Measurements from ENCODE around the gene METTL8. TPM values are rescaled to one million over a fixed set of nuclear protein-coding genes. Genes with fewer than 3 reads are reported as not detected.

The METTL8 gene
- total RNA-seq, 1 donor from 2014 or later: 42.9 TPM

DNA sequence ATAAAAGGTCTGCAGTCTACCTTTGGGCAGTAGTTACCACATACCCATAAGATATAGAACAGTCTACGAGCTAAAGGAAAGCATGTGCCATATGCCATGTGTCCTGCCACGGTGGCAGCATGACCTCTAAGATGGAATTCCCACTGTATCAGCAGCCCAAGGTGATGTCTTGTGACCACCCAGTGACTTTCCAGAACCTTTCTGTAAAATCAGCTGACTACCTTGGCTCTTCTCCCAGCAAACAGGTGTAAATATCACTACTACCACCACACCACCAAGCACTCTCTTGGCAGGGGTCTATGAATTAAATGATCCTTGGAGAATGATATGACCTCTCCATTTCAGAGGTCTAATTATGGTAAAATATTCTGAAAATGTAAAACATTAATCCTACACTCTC lies 99.6 kb downstream of the METTL8 start:
- Mint-ChIP-seq H3K27ac (no peak overlapping the region), H3K36me3 (ENCODE audit: low read depth) (peaks cover 15% of the 10 kb centered on the region), H3K27me3 (no peaks in the 10 kb centered on the region), H3K9me3 (no peaks in the 10 kb centered on the region), H3K4me3 (no peak overlapping the region), H3K4me1 (peaks cover 19% of the 10 kb centered on the region)
- intact Hi-C loops (cut with micrococcal nuclease): no loop called here
- no peak for DNase-seq

DNA sequence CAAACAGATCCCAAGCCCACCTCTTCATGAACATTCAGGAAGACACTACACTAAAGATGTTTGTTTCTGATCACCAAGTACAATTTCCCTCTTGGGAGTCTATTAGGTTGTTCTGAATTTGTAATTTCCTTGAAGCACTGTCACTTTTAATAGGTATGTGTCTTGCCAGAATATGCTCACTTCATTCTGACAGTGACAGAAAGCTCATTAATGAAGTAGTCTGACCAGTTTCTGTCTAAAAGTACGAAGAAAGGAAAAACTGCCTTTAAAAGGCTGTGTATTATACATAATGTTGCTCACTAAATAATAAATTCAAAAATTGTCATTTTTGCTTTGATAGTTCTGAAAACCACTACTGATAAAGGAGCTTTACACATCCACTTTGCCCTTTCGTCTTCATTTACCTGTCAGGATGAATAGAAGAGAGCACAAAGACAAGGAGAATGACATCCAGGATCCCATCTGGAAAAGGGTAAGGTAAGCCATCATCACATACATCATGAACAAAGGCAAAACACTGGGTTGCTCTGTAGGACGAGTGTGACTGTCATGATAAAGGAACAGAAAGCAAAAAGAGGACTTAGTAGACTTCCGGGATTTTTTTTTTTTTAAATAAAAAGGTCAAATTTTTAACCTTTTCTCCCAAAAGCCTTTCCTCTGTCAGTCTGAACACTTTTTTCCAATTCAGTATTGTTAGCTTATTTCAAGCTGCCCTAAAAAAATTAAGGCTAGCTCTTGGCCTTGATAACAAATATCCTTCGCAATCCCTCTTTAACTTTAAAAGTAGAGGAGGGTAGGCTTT lies 103.4 kb downstream of the METTL8 start:
- intact Hi-C loops (cut with micrococcal nuclease): no loop called here
- no peak overlapping the region for H3K4me3 Mint-ChIP-seq
- H3K27ac Mint-ChIP-seq: no peak overlapping the region
- peaks cover 30% of the 10 kb centered on the region for H3K4me1 Mint-ChIP-seq
- peaks cover 17% of the 10 kb centered on the region for H3K36me3 Mint-ChIP-seq (ENCODE audit: low read depth)
- H3K27me3 Mint-ChIP-seq: no peaks in the 10 kb centered on the region
- no peak for DNase-seq
- H3K9me3 Mint-ChIP-seq: no peaks in the 10 kb centered on the region

DNA sequence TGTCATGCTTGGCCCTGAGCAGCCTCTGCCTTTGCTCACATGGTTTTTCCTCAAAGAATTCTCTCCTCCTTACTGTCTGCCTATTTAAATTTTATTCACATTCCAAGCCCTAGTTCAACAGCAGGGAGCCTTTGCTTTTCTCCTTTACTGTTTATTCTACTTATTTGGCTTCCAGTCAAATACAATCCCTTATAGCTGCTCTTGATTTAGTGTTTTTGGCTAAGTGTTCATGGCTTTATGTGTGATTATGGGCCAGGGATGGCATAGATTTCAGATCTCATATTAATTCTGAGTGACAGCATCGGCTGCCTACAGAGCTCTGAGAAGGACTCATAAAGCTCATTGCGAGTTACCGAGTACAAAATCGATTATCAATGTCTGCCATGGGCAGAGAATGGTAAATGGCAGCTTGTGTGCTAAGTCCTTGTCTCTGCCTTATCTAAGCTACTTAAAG lies 106.7 kb downstream of the METTL8 start:
- Mint-ChIP-seq H3K4me1 (peaks cover 31% of the 10 kb centered on the region), H3K36me3 (ENCODE audit: low read depth) (peaks cover 27% of the 10 kb centered on the region), H3K27me3 (no peaks in the 10 kb centered on the region), H3K4me3 (peak overlapping the region; percentile 7), H3K27ac (peak overlapping the region; percentile 79), H3K9me3 (no peaks in the 10 kb centered on the region)
- intact Hi-C loops (cut with micrococcal nuclease): loop anchor here (2.0 kb wide), 2 partner anchors 20 to 66 kb away; no protein-coding TSS in a partner anchor
- DNase-seq: no peak

DNA sequence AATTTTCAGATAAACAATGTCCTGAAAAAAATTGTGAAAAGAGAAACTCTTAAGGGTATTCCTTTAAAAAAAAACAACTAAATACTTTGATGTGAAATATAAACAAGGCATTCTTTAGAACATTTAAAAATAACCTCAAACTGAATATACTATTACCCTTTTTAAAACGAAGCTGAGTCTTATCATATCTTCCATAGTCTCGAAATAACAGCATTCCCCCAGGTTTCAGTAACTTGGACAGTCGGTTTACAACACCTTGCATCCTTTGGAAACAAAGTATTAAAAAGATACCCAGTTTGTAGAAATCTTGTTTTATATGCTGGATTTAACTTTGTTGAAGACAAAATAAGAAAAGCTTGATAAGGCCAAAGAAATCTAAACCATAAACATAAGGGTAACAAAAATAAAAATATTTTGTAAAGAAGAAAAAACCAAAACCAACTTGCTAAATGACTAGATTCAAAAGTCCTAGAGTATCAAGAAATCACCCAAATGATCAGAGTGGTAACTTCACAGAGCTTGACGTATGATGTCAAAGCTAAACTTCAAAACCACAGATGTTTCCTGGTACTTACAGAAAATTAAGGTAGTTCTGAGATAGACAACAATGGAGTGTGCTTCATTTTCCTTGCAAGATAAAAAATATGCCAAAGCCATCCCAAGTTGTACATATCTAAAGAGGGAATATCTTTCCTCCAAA lies 107.8 kb downstream of the METTL8 start:
- Mint-ChIP-seq H3K4me1 (peaks cover 37% of the 10 kb centered on the region), H3K9me3 (no peaks in the 10 kb centered on the region), H3K27ac (peak overlapping the region; percentile 79), H3K27me3 (no peaks in the 10 kb centered on the region), H3K36me3 (ENCODE audit: low read depth) (peaks cover 31% of the 10 kb centered on the region), H3K4me3 (peak overlapping the region; percentile 61)
- intact Hi-C loops (cut with micrococcal nuclease): loop anchor here (1.0 to 2.0 kb wide), 4 partner anchors 8 to 90 kb away; no protein-coding TSS in a partner anchor
- DNase-seq: no peak

DNA sequence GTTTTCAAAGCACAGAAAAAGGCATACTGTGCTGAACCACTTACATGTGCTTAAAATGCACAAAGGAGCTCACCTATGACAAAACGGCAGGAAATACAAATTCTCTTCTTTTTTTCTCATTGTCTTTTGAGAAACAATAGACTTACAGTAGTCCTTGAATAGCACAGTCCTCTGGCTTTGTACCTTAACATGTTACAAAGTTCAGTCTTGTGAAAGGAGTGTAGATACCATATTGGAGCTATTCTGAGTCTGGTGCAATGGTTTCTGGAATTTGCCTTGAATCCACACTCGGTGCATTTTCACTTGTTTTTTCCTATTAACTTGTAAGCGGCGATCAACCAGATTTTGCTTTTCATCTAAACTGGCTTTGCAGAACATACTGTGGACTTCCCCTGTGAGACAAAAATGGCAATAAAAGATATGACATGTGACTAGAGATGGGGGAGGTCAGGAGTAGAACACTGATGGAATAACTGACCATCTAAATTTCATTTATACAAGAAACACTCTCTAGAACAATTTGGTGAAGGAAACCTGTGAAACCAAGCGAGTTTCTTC lies 109.7 kb downstream of the METTL8 start:
- intact Hi-C loops (cut with micrococcal nuclease): no loop called here
- Mint-ChIP-seq H3K27ac (peak overlapping the region; percentile 72), H3K4me1 (peaks cover 52% of the 10 kb centered on the region), H3K4me3 (peak overlapping the region; percentile 18), H3K36me3 (ENCODE audit: low read depth) (peaks cover 37% of the 10 kb centered on the region), H3K27me3 (no peaks in the 10 kb centered on the region), H3K9me3 (no peaks in the 10 kb centered on the region)
- DNase-seq: no peak

DNA sequence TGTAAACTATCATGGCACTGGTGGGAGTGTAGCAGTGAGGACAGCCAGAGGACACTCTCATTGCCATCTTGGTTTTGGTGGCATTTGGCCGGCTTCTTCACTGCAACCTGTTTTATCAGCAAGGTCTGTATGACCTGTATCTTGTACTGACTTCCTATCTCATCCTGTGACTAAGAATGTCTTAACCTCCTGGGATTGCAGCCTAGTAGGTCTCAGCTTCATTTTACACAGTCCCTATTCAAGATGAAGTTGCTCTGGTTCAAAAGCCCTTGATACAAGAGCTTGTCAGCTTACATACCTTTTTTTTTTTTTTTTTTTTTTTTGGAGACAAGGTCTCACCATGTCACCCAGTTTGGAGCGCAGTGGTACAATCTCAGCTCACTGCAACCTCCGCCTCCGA lies 110.9 kb downstream of the METTL8 start:
- peaks cover 60% of the 10 kb centered on the region for H3K4me1 Mint-ChIP-seq
- no peaks in the 10 kb centered on the region for H3K9me3 Mint-ChIP-seq
- H3K36me3 Mint-ChIP-seq (ENCODE audit: low read depth): peaks cover 36% of the 10 kb centered on the region
- DNase-seq: no peak
- H3K27me3 Mint-ChIP-seq: no peaks in the 10 kb centered on the region
- no peak overlapping the region for H3K27ac Mint-ChIP-seq
- intact Hi-C loops (cut with micrococcal nuclease): no loop called here
- H3K4me3 Mint-ChIP-seq: no peak overlapping the region

DNA sequence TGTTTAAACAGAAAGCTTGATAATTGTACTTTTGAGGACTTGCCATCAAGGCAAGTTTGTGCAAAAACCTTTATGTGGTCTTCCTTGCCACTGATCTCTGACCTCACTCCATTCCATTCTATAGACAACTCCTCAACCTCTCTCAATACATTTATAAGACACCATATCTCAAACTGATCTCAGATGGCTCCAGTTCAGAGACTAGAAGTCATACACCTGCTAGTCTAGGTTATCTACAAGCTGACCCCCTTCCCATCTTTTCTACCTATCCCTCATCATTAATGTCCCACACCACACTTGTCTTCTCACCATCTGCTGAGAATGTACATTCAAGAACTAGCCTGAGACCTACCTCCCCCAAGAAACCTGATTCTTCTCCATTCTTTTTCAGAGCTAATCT lies 113.1 kb downstream of the METTL8 start:
- Mint-ChIP-seq H3K4me1 (peaks cover 51% of the 10 kb centered on the region), H3K4me3 (peak overlapping the region; percentile 76)

DNA sequence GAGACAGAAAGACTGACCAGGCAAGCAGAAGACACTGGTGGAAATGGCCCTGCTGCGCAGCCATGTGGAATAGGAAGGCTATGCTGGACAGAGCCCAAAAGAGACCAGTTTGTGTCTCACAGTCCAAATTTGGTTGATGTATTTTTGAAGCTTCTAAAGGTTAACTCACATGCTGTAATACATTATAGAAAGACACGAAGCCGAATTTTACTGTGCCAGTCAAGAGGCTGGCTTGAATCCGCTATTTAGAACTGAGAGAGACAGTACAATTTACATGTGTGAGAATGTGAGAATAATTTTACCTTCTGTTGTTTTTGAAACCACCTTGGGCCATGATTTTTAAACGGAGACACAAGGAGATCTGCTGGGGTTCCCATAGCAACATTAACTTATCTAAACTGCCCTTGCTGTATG lies 113.6 kb downstream of the METTL8 start:
- Mint-ChIP-seq H3K9me3 (no peaks in the 10 kb centered on the region), H3K4me1 (peaks cover 51% of the 10 kb centered on the region), H3K27ac (peak overlapping the region; percentile 100), H3K4me3 (peak overlapping the region; percentile 76), H3K36me3 (ENCODE audit: low read depth) (peaks cover 31% of the 10 kb centered on the region), H3K27me3 (no peaks in the 10 kb centered on the region)
- intact Hi-C loops (cut with micrococcal nuclease): no loop called here
- DNase-seq: no peak

More for the DNA sequence above, 113.1 kb downstream of the METTL8 start:
- Mint-ChIP-seq H3K27ac (peak overlapping the region; percentile 100), H3K36me3 (ENCODE audit: low read depth) (peaks cover 33% of the 10 kb centered on the region), H3K9me3 (no peaks in the 10 kb centered on the region), H3K27me3 (no peaks in the 10 kb centered on the region)
- intact Hi-C loops (cut with micrococcal nuclease): no loop called here
- no peak for DNase-seq

DNA sequence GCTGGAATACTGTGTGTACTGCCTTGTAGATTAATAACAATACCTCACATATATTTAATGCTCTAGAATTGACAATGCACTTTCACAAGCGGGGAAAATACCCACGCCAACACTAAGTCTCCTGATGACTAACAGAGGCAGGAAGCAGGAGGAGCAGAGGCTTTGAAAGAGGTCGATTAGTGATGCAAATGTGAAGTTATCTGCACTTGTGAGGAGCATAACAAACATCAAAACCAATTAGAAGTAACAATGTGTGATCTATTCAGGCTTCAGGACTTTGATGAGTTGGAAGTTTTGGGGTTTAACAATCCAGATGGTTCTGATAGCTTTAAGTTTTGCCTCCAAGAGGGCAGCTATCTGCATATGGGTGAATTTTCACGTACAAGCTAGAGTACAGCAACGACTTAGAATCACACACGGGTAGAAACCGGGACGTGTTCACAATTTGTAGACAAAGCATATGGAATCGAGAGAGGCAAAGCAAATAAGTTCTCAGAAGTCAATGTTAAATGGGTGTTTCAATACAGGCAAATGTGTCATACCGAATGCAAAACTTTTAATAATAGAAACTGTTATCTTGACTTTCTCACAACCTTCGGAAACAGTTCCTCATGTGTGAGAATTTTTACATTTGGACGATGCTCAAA lies 114.5 kb downstream of the METTL8 start:
- Mint-ChIP-seq H3K4me3 (peak overlapping the region; percentile 76), H3K36me3 (ENCODE audit: low read depth) (peaks cover 28% of the 10 kb centered on the region), H3K27ac (peak overlapping the region; percentile 100), H3K4me1 (peaks cover 50% of the 10 kb centered on the region), H3K9me3 (no peaks in the 10 kb centered on the region), H3K27me3 (no peaks in the 10 kb centered on the region)
- intact Hi-C loops (cut with micrococcal nuclease): loop anchor here (1.0 to 5.0 kb wide), 14 partner anchors 28 to 1238 kb away; partner anchors contain the start of genes DCAF17 and PDK1
- DNase-seq: peak; percentile 85

DNA sequence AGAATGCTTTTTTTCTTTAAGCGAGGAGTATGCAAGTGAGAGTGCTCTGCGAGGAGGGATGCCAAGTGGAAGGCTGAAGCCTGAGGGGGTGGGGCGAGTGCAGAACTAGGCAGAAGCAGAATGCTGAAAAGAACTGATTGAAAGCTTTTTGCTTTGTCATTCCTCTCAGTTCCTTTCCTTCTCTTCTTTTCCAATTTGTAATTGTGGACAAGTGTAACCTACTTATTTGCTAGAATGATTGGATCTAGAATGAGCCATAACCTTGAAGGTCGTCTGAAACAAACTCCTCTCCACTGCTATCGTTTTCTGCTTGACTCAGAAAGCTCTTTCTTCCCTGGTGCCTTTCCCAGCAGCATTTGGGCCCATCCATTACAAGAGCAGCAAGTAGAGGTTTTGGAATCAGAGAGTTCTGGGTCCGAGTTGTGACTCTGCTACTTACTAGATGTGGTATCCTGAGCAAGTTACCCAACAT lies 115.3 kb downstream of the METTL8 start:
- Mint-ChIP-seq H3K9me3 (no peaks in the 10 kb centered on the region), H3K27me3 (no peaks in the 10 kb centered on the region), H3K27ac (peak overlapping the region; percentile 100), H3K36me3 (ENCODE audit: low read depth) (peaks cover 25% of the 10 kb centered on the region), H3K4me3 (peak overlapping the region; percentile 76), H3K4me1 (peaks cover 50% of the 10 kb centered on the region)
- no peak for DNase-seq
- intact Hi-C loops (cut with micrococcal nuclease): loop anchor here (1.0 to 5.0 kb wide), 7 partner anchors 8 to 1239 kb away; partner anchors contain the start of gene PDK1

DNA sequence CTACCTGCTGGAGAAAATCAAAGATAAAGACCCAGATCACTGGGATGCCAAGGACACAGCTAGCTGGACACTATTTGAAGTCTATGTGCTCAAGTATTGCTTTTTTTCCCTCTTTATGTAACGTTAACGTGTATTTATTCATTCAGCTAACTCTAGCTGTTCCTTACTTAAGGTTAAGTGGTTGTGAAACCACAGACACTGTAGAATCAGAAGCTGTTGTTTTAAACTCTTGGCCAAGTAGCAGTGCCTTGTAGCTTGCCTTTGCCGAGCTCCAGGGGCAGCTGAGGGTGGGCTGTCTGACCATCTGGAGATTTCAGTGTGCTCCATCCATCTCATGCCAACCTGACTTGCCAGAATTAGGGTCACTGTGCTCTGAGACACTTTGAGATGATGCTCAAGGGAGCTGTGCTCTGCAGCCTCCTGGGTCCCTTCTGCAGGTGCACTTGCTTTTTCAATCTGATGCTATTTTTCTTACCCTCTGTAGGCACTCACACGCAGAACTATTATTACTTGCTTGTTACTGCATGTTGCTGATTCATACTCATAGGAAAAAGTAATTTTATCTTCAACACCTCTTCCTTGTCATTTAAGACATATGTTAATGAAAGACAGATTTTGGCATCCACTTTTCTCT lies 116.2 kb downstream of the METTL8 start:
- H3K9me3 Mint-ChIP-seq: no peaks in the 10 kb centered on the region
- H3K4me1 Mint-ChIP-seq: peaks cover 50% of the 10 kb centered on the region
- H3K27ac Mint-ChIP-seq: peak overlapping the region; percentile 100
- DNase-seq: peak; percentile 59
- H3K27me3 Mint-ChIP-seq: no peaks in the 10 kb centered on the region
- intact Hi-C loops (cut with micrococcal nuclease): loop anchor here (1.0 to 5.0 kb wide), 7 partner anchors 9 to 1240 kb away; partner anchors contain the start of gene PDK1
- peaks cover 23% of the 10 kb centered on the region for H3K36me3 Mint-ChIP-seq (ENCODE audit: low read depth)
- H3K4me3 Mint-ChIP-seq: peak overlapping the region; percentile 17

DNA sequence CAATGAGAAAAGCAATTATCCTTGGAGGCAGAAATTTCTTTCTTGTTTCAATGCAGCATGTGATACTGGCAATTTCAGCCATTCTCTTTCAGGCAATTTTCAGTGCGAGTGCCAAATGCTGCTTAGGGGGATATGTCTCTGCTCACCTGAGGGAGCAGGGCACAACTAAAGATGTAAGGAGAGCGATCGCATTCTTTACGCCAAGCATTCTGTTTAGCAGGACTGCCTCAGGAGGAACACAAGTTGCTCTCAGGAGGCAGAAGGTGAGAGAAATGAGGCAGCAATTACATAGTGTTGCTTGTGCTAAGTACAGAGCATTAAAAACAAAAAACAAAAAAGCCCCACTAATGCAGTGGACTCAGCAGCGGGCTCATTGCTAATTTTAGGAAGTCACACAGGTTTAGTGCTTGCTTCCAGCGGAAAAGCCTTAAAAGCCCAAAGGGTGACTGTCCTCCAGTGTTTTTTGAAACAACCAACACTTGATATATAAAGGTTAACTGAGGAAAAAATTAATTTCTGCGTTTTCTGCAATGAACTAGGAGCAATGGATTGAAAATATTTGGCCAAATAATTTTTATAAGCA lies 116.9 kb downstream of the METTL8 start:
- peaks cover 50% of the 10 kb centered on the region for H3K4me1 Mint-ChIP-seq
- H3K36me3 Mint-ChIP-seq (ENCODE audit: low read depth): peaks cover 25% of the 10 kb centered on the region
- no peaks in the 10 kb centered on the region for H3K27me3 Mint-ChIP-seq
- no peak overlapping the region for H3K27ac Mint-ChIP-seq
- intact Hi-C loops (cut with micrococcal nuclease): loop anchor here (5.0 kb wide), 2 partner anchors 300 to 1240 kb away; partner anchors contain the start of gene PDK1
- H3K9me3 Mint-ChIP-seq: peaks cover 2% of the 10 kb centered on the region
- DNase-seq: no peak
- no peak overlapping the region for H3K4me3 Mint-ChIP-seq

Data from activated CD4-positive, alpha-beta T cell treated with anti-CD3 and anti-CD28 coated beads, Interleukin-2, amount 10 ng/mL, durations not matched to agents 24 days and 14 days (primary cell).